Astrocyte (in vitro differentiated cells and primary cell): ENCODE results near the gene HPSE2. TPM values are rescaled to one million over a fixed set of nuclear protein-coding genes. Genes with fewer than 3 reads are reported as not detected.
A peak's percentile ranks its signal among the peaks of the same experiment; 100 is the strongest.

ENCODE experiments used
- DNase-seq: peaks from one replicate; pipeline ENCODE4 v3.0.0-alpha.2; 2010; ENCODE audit warnings: low read depth
- FAIRE-seq: peaks from 2 replicates; lab custom pipeline; 2011; peaks lifted over from hg19 to GRCh38; lab: Jason Lieb, UNC
- H2AFZ ChIP-seq: 2 replicates; pipeline ENCODE4 v1.6.0; 2012; ENCODE audit warnings: low read depth, low read length, inconsistent platforms
- H3K27ac ChIP-seq: 2 replicates; pipeline ENCODE4 v1.5.1; 2011; ENCODE audit warnings: low read depth, low read length, inconsistent platforms
- H3K27me3 ChIP-seq: 2 replicates; pipeline ENCODE4 v1.6.0; 2011; ENCODE audit warnings: low read length, inconsistent platforms; ENCODE audit not compliant: insufficient read depth
- H3K36me3 ChIP-seq: 2 replicates; pipeline ENCODE4 v1.5.1; 2011; ENCODE audit warnings: low read length, inconsistent platforms; ENCODE audit not compliant: insufficient read depth
- H3K4me1 ChIP-seq: 2 replicates; pipeline ENCODE4 v1.5.1; 2011; ENCODE audit warnings: low read length, inconsistent platforms; ENCODE audit not compliant: insufficient read depth
- H3K4me2 ChIP-seq: 2 replicates; pipeline ENCODE4 v1.6.0; 2012; ENCODE audit warnings: low read length, inconsistent platforms
- H3K4me3 ChIP-seq: 2 replicates; pipeline ENCODE4 v1.5.1; 2011; ENCODE audit warnings: low read depth, mild to moderate bottlenecking, low read length, inconsistent platforms; ENCODE audit not compliant: insufficient read depth
- H3K79me2 ChIP-seq: 2 replicates; pipeline ENCODE4 v1.6.0; 2012; ENCODE audit warnings: mild to moderate bottlenecking, low read length, inconsistent platforms; ENCODE audit not compliant: insufficient read depth
- H3K9ac ChIP-seq: 2 replicates; pipeline ENCODE4 v1.6.0; 2012; ENCODE audit warnings: mild to moderate bottlenecking, low read length, inconsistent platforms
- H3K9me3 ChIP-seq: 2 replicates; pipeline ENCODE4 v1.5.1; 2012; ENCODE audit warnings: low read depth, mild to moderate bottlenecking, low read length, inconsistent platforms; ENCODE audit not compliant: insufficient read depth
- H4K20me1 ChIP-seq: 2 replicates; pipeline ENCODE4 v1.6.0; 2012; ENCODE audit warnings: low read length, inconsistent platforms; ENCODE audit not compliant: insufficient read depth
- H3K27ac Mint-ChIP-seq: one replicate; pipeline ENCODE4 v1.8.0; 2021; ENCODE audit warnings: mild to moderate bottlenecking, mixed read lengths; ENCODE audit not compliant: unreplicated experiment
- H3K27me3 Mint-ChIP-seq: one replicate; pipeline ENCODE4 v1.8.0; 2021; ENCODE audit warnings: low read depth, mixed read lengths; ENCODE audit not compliant: unreplicated experiment
- H3K36me3 Mint-ChIP-seq: one replicate; pipeline ENCODE4 v1.8.0; 2021; ENCODE audit warnings: low read depth, mixed read lengths; ENCODE audit not compliant: unreplicated experiment
- H3K4me1 Mint-ChIP-seq: one replicate; pipeline ENCODE4 v1.8.0; 2021; ENCODE audit warnings: low read depth, mixed read lengths; ENCODE audit not compliant: unreplicated experiment
- H3K4me3 Mint-ChIP-seq: one replicate; pipeline ENCODE4 v1.8.0; 2021; ENCODE audit warnings: mild to moderate bottlenecking, moderate library complexity, mixed read lengths; ENCODE audit not compliant: unreplicated experiment
- H3K9me3 Mint-ChIP-seq: one replicate; pipeline ENCODE4 v1.8.0; 2021; ENCODE audit warnings: mild to moderate bottlenecking, mixed read lengths; ENCODE audit not compliant: unreplicated experiment
- CTCF ChIP-seq: IDR thresholded peaks from 2 replicates; pipeline ENCODE4 v1.5.1; 2011; ENCODE audit warnings: low read depth, mild to moderate bottlenecking, inconsistent platforms, low read length, moderate library complexity; ENCODE audit not compliant: insufficient read depth
- EZH2 ChIP-seq: IDR thresholded peaks from 2 replicates; pipeline ENCODE4 v1.6.1; 2012; ENCODE audit warnings: mild to moderate bottlenecking, low read length, inconsistent platforms; ENCODE audit not compliant: insufficient read depth
- total RNA-seq: library from RNA; stranded (reverse); gene quantifications from 2 replicates; pipeline ENCODE4 v1.2.1, GENCODE V29; 2021

Gene HPSE2
- total RNA-seq, 1 donor from 2014 or later = 0.14 TPM

DNA sequence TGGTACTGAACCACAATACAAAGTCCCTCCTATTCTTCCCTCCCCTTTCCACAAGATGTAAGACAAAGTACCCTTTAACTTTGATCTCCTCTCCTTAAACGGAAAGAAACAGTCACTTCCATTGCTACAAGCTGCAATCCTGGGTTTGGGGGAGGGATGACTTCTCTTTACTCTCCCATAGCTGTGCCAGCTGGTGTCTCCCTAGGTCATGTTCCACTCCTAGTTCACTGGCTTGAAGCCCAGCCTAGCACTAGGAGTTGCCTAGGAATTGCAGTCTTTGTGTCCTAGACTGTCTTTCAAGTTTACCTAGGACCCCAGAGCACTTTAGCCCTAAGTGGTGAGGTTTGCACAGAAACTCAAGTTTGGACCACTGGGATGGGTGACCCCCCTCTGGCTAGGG, 311.1 kb downstream of the HPSE2 start:
- no peaks in the 10 kb centered on the region for H3K36me3 ChIP-seq
- H3K27me3 Mint-ChIP-seq = peaks cover 2% of the 10 kb centered on the region
- no peak overlapping the region for H3K27ac ChIP-seq
- no peaks in the 10 kb centered on the region for H3K36me3 Mint-ChIP-seq
- FAIRE-seq (no peak), DNase-seq (no peak)
- TF ChIP-seq EZH2 (no peak), CTCF (no peak)
- no peaks in the 10 kb centered on the region for H3K27me3 ChIP-seq
- no peak overlapping the region for H3K4me2 ChIP-seq
- H3K9ac ChIP-seq = no peak overlapping the region
- no peaks in the 10 kb centered on the region for H4K20me1 ChIP-seq
- no peak overlapping the region for H3K4me3 Mint-ChIP-seq
- H3K4me3 ChIP-seq = no peak overlapping the region
- H3K4me1 ChIP-seq = no peaks in the 10 kb centered on the region
- no peak overlapping the region for H2AFZ ChIP-seq
- H3K4me1 Mint-ChIP-seq = peaks cover 21% of the 10 kb centered on the region
- H3K9me3 Mint-ChIP-seq = peaks cover 2% of the 10 kb centered on the region
- H3K79me2 ChIP-seq = no peaks in the 10 kb centered on the region
- no peak overlapping the region for H3K27ac Mint-ChIP-seq
- no peaks in the 10 kb centered on the region for H3K9me3 ChIP-seq

DNA sequence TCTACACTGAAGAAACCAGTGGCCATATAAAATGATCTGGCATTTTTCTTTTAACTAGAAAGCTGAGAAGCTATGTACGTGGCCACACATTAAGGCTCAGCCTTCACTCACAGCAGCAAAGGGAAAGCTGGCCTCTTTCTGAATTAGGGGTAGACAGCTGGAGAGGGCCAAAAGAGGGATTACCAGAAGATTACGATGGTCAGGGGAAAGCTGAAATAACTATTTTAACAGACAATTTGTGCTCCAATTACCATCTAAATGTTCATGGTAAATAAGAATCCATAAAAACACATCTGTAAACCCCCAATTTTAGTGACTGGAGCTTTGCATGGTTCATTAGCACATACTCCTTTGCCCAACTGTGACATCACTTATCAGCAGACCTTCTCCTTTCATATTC, 314.3 kb downstream of the HPSE2 start:
- Histone ChIP-seq H3K4me2 (no peak overlapping the region), H4K20me1 (no peaks in the 10 kb centered on the region), H3K9me3 (no peaks in the 10 kb centered on the region), H3K27me3 (no peaks in the 10 kb centered on the region), H2AFZ (no peak overlapping the region), H3K79me2 (no peaks in the 10 kb centered on the region), H3K9ac (no peak overlapping the region), H3K27ac (no peak overlapping the region), H3K4me3 (no peak overlapping the region), H3K36me3 (no peaks in the 10 kb centered on the region), H3K4me1 (no peaks in the 10 kb centered on the region)
- Mint-ChIP-seq H3K27ac (peak overlapping the region; percentile 29), H3K27me3 (peaks cover 2% of the 10 kb centered on the region), H3K9me3 (peaks cover 2% of the 10 kb centered on the region), H3K4me3 (no peak overlapping the region), H3K36me3 (no peaks in the 10 kb centered on the region), H3K4me1 (peaks cover 21% of the 10 kb centered on the region)
- FAIRE-seq (no peak), DNase-seq (no peak)
- no peak for TF ChIP-seq CTCF

DNA sequence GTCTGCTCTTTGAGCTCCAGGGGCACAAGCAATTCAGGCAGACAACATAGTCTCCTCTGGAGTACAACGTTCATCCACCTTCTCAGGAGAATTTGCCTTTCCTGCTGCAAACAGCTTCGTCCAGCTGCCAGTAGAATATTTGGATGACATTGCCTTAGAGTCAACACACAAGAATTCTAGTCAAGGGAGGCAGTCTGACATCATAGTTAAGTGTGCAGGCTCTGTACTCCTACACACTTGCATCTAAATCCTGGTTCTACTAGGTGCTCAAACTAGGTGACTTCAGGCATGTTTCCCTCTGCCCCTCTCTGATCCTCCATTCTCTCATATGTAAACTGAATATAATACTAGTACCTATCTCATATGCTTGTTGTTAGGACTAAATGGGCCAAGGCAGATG, 314.8 kb downstream of the HPSE2 start:
- no peak overlapping the region for H2AFZ ChIP-seq
- H3K36me3 ChIP-seq = no peaks in the 10 kb centered on the region
- TF ChIP-seq CTCF = no peak
- TF ChIP-seq EZH2 = no peak
- Mint-ChIP-seq H3K27ac (peak overlapping the region; percentile 42), H3K36me3 (no peaks in the 10 kb centered on the region), H3K4me3 (no peak overlapping the region), H3K9me3 (peaks cover 2% of the 10 kb centered on the region), H3K4me1 (peaks cover 21% of the 10 kb centered on the region), H3K27me3 (peaks cover 2% of the 10 kb centered on the region)
- H3K9me3 ChIP-seq = no peaks in the 10 kb centered on the region
- H3K4me1 ChIP-seq = no peaks in the 10 kb centered on the region
- H3K4me3 ChIP-seq = no peak overlapping the region
- H3K27me3 ChIP-seq = no peaks in the 10 kb centered on the region
- H3K4me2 ChIP-seq = no peak overlapping the region
- H3K9ac ChIP-seq = no peak overlapping the region
- no peaks in the 10 kb centered on the region for H3K79me2 ChIP-seq
- DNase-seq (no peak), FAIRE-seq (no peak)
- no peak overlapping the region for H3K27ac ChIP-seq
- H4K20me1 ChIP-seq = no peaks in the 10 kb centered on the region
